Brain pericyte (primary cell): Measurements from ENCODE around the gene MME.
"Not testable (repeated sequence)": the region's sequence is repeated elsewhere in the genome, so short reads cannot be mapped to it uniquely, and the experiment has no call there.

Experiments
- DNase-seq: peaks from one replicate; pipeline ENCODE4 v3.0.0-alpha.2; 2012; ENCODE audit warnings: low read depth, low spot score

MME gene

GRCh38 chr3:155190691-155191090 lies 110.6 kb downstream of the MME start:
- no peak for DNase-seq

- no peak for DNase-seq
Observed at GRCh38 chr3:155192957-155193746, 113.0 kb downstream of the MME start.

GRCh38 chr3:155193868-155194267 lies 113.7 kb downstream of the MME start:
- no peak for DNase-seq

- DNase-seq = no peak
Observed at GRCh38 chr3:155194973-155195957, 115.1 kb downstream of the MME start.

- DNase-seq = no peak
Observed at GRCh38 chr3:155196131-155197021, 116.3 kb downstream of the MME start.

- DNase-seq = no peak
Observed at GRCh38 chr3:155197786-155198185, 117.7 kb downstream of the MME start.

- no peak for DNase-seq
Observed at GRCh38 chr3:155202626-155203025, 122.5 kb downstream of the MME start.

DNA sequence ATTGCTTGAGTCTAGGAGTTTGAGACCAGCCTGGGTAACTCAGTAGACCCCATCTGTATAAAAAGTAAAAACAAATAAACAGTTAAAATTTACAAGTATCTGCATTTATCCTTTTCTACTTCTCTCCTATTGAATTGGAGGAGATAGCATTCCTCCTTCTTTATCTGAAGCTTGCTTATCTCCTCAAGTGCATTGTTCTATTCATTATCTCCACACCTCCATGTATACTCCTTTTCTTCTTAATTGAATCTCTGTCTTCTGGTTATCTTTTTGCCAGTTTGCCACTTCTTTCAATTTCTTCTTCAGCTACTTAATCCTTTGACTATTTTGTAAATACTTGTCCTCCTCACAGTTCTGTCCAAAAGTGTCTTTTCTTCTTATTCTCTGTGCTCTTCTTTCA lies 124.7 kb downstream of the MME start:
- no peak for DNase-seq

GRCh38 chr3:155208183-155208800 lies 128.2 kb downstream of the MME start:
- no peak for DNase-seq

DNA sequence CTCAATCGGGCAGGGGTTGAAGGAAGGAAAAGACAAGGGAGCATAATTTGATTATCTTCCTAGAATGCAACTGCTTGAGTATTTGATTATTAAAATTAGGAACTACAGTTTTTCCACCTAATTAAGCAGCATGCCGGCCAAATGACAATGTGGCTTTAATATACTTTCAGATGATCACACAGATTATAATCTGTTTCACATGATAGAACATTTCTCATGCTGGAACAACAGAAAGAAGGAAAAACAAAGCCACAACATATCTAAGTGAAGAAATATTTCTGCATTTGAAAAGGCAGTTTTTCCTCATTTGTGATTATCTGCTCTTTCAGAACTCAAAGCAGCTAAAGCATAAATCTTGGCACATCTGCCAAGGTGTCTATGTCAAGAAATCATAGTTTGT lies 130.6 kb downstream of the MME start:
- no peak for DNase-seq

DNA sequence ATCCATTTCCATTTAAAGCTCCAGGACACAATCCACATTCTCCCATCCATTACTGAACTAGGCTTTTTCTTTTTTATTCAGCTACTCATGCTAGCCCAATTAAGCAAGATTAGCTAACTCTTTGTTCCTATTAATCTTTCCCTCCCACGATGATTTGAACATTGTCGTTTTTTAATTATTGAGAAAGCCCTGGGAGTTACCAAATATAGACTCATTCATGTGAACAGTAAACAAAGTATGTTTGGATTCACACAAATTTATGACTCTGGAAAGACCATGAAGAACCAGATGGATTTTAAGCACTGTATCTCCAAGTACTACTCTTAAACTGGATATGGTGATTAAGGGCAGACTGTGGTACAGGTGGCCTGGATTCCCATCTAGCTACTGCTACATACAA lies 131.1 kb downstream of the MME start:
- no peak for DNase-seq

DNA sequence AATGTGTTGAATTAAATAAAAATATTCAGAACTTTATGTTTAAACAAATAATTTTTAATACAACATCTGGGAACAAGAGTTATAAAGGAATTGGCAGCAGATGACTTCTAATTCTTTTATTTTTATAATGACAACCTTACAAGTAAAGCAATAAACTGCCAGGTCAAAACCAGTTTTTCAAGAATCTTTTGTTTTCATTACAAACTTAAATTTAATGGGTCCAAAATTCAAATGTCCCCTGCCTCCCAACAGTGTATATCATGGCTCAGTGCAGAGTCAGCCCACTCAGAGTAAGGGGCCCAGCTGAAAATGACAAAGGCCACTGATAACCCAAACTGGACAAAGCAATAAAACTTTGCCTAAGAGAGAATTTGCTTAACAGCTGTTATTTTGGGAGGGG lies 131.8 kb downstream of the MME start:
- no peak for DNase-seq

- not testable (repeated sequence) for DNase-seq
Observed at GRCh38 chr3:155216007-155216406, 135.9 kb downstream of the MME start.

- DNase-seq = no peak
Observed at GRCh38 chr3:155217591-155217990, 137.5 kb downstream of the MME start.

GRCh38 chr3:155218462-155218861 lies 138.3 kb downstream of the MME start:
- no peak for DNase-seq

DNA sequence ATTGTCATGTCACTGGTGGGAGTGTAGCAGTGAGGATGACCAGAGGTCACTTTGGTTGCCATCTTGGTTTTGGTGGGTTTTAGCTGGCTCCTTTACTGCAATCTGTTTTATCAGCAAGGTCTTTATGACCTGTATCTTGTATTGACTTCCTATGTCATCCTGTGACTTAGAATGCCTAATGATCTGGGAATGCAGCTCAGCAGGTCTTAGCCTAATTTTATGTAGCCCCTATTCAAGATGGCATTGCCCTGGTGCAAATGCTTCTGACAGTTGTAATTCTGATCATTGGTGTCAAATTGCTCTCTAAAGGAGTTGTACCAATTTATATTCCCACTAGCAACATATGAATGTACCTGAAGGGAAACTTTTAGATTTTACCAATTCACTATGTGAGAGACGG lies 139.0 kb downstream of the MME start:
- no peak for DNase-seq

DNA sequence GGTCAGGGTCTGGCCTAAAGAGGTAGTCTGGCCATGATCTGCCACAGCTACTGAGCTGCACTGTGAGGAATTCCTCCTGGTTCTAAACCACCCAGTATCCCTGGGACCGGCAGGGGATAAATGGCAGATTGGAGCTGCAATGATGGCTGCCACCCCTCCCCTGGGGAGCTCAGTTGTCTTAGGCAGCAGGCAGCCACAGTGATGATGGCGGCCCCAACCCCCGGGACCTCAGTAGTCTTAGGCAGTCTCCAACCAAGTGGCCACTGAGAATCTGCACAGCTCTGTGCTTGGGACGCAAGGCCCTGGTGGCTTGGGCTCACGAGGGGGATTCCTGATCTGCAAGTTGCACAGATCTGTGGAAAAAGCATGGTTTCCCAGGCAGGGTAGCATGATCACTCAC lies 145.3 kb downstream of the MME start:
- no peak for DNase-seq

DNA sequence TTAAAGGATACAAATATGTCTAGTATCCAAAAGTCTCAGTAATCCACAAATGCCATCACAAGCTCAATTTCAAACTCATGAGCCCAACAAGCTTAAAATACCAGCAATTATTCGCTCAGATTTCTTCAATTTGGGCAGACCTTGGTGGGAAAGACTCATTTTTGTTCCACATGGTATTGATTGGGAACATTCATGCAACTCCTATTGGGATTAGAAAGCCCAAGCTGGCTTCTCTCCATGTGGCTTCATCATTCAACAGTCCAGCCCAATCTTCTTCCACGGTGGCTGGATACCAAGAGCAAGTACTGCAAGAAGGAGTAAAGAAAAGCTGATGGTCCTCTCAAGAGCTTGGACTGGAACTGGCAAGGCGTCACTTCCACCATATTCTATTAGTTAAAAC lies 147.0 kb downstream of the MME start:
- DNase-seq = no peak

- no peak for DNase-seq
Observed at GRCh38 chr3:155228676-155229075, 148.6 kb downstream of the MME start.

DNA sequence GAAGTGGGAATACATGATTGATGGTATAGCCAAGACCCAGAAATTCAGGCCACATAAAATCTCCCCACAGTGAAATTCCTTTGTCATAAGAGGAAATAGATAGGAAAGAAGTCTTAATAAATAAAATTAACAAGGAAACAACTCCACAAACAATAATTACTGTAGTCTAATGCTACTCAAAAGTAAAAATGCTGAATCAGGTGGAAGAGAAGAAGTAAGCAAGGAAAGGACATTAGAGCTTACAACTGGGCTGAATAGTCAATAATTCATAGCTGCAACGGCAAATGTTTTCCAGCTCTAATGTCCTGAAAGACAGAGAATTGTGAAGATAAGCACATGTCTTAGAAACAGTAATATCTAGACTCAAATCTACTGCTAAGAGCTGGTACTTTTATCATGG lies 149.0 kb downstream of the MME start:
- no peak for DNase-seq

GRCh38 chr3:155230382-155230781 lies 150.3 kb downstream of the MME start:
- no peak for DNase-seq
